K562 (cell line): ENCODE measurements around the gene HSF2BP. TPM values are rescaled to one million over a fixed set of nuclear protein-coding genes. Genes with fewer than 3 reads are reported as not detected.

Experiments used
- ARHGAP35 ChIP-seq: fragments of 450-650 bp; IDR thresholded peaks from 2 replicates; pipeline ENCODE4 v1.6.1; 2018; ENCODE audit not compliant: partially characterized antibody
- EGR1 ChIP-seq: fragments of 450-650 bp; conservative IDR thresholded peaks from 2 replicates; pipeline ENCODE4 v1.6.1; 2017; ENCODE audit warnings: mild to moderate bottlenecking
- GATAD2B ChIP-seq: fragments of 450-650 bp; IDR thresholded peaks from 2 replicates; pipeline ENCODE4 v1.6.1; 2017; ENCODE audit warnings: mild to moderate bottlenecking, borderline replicate concordance
- GTF2F1 ChIP-seq: IDR thresholded peaks from 2 replicates; pipeline ENCODE4 v1.6.1; 2011; ENCODE audit warnings: low read depth, low read length, improper control_type of control experiment
- IFI16 ChIP-seq: fragments of 250-450 bp; sonication (Bioruptor Pico); IDR thresholded peaks from 2 replicates; pipeline ENCODE4 v2.1.2; 2022; ENCODE audit warnings: mild to moderate bottlenecking, inconsistent platforms
- JUNB ChIP-seq: fragments of 450-650 bp; formaldehyde crosslinking; conservative IDR thresholded peaks from 2 replicates; pipeline ENCODE4 v1.4.0; 2020; ENCODE audit warnings: mild to moderate bottlenecking
- LCOR ChIP-seq: sonication (generic); formaldehyde crosslinking; IDR thresholded peaks from 2 replicates; pipeline ENCODE4 v1.8.0; 2022; ENCODE audit warnings: mild to moderate bottlenecking, missing genetic modification reagents
- MIER1 ChIP-seq: fragments of 450-650 bp; IDR thresholded peaks from 2 replicates; pipeline ENCODE4 v1.6.1; 2016; ENCODE audit warnings: antibody characterized with exemption, mild to moderate bottlenecking, low read depth
- NFIX ChIP-seq: fragments of 250-450 bp; sonication (Bioruptor Pico); IDR thresholded peaks from 2 replicates; pipeline ENCODE4 v1.4.0; 2020; ENCODE audit warnings: low read depth, mild to moderate bottlenecking, moderate library complexity
- NR4A1 ChIP-seq, 2 experiments: fragments of 250-450 bp in 1 of 2; fragments of 450-650 bp in 1 of 2; sonication (Bioruptor Pico) in 1 of 2; IDR thresholded peaks; 2 replicates each; pipeline versions ENCODE4 v1.4.0 to v1.6.1; 2016 to 2020; ENCODE audit warnings: mild to moderate bottlenecking in 2 of 2, missing compliant biosample characterization in 1 of 2, missing genetic modification characterization in 1 of 2, moderate library complexity in 1 of 2
- PBX2 ChIP-seq, 2 experiments: IDR thresholded peaks in 1 of 2; conservative IDR thresholded peaks in 1 of 2; 2 replicates each; pipeline ENCODE4 v1.6.1; 2016; ENCODE audit warnings: low read depth in 2 of 2, mild to moderate bottlenecking in 1 of 2, missing compliant biosample characterization in 1 of 2, missing genetic modification characterization in 1 of 2, moderate library complexity in 1 of 2
- SMARCA4 ChIP-seq: fragments of 450-650 bp; IDR thresholded peaks from 2 replicates; pipeline ENCODE4 v1.6.1; 2016
- TRIM25 ChIP-seq: fragments of 450-650 bp; IDR thresholded peaks from 2 replicates; pipeline ENCODE4 v1.7.0; 2016; ENCODE audit warnings: borderline replicate concordance
- TSC22D4 ChIP-seq: fragments of 450-650 bp; IDR thresholded peaks from 2 replicates; pipeline ENCODE4 v1.6.1; 2016; ENCODE audit warnings: missing genetic modification characterization, missing biosample characterization, control low read depth
- ZNF583 ChIP-seq: fragments of 250-450 bp; sonication (Bioruptor Pico); IDR thresholded peaks from 2 replicates; pipeline ENCODE4 v1.4.0; 2020
- ZNF707 ChIP-seq: fragments of 250-450 bp; sonication (Bioruptor Pico); conservative IDR thresholded peaks from 2 replicates; pipeline ENCODE4 v1.8.0; 2022; ENCODE audit warnings: inconsistent platforms, mild to moderate bottlenecking, moderate library complexity
- polyA plus RNA-seq, 8 experiments: library from polyadenylated mRNA; depleted of rRNA in 4 of 8; stranded (reverse) in 5 of 8; unstranded in 3 of 8; fragments of >200 nt; fragmentation: Nextera tagmentation in 2 of 8; fragmentation: Illumina TruSeq in 1 of 8; extraction: Ambion mirVana in 2 of 8; extraction: Trizol in 1 of 8; gene quantifications; 2 replicates each; pipeline versions ENCODE4 v1.2.1 to v1.2.3, GENCODE V29; 2011 to 2014; ENCODE audit warnings: inconsistent platforms in 1 of 8, missing spikeins in 1 of 8
- total RNA-seq, 7 experiments: library from RNA; depleted of rRNA in 6 of 7; stranded (reverse); fragments of >200 nt in 6 of 7; fragmentation: Illumina TruSeq in 2 of 7; extraction: Trizol in 2 of 7; gene quantifications; 2 replicates each; pipeline versions ENCODE4 v1.2.1 to v1.2.3, GENCODE V29; 2011 to 2021; ENCODE audit warnings: low replicate concordance in 1 of 7
- TF ChIP-seq, protein P1 (sequence below), 2 experiments: fragments of 450-650 bp; IDR thresholded peaks; 2 replicates each; pipeline ENCODE4 v1.6.1; 2018; ENCODE audit warnings: mild to moderate bottlenecking in 2 of 2, low read depth in 1 of 2; ENCODE audit not compliant: partially characterized antibody in 2 of 2
- TF ChIP-seq, protein P2 (sequence below): fragments of 450-650 bp; formaldehyde crosslinking; IDR thresholded peaks from 2 replicates; pipeline ENCODE4 v1.4.0; 2020; ENCODE audit warnings: mild to moderate bottlenecking, mixed read lengths

The HSF2BP gene
- total and polyA plus RNA-seq, 9 of the 15 experiments (the other 6 are each of a cell fraction or from before 2014, with no cell fraction given) = 0.04 to 0.57 (median 0.20) TPM; not detected in 2

GRCh38 chr21:43646550-43647260, 12.6 kb downstream of the HSF2BP start (continued):
- TF ChIP-seq, protein P1, sequence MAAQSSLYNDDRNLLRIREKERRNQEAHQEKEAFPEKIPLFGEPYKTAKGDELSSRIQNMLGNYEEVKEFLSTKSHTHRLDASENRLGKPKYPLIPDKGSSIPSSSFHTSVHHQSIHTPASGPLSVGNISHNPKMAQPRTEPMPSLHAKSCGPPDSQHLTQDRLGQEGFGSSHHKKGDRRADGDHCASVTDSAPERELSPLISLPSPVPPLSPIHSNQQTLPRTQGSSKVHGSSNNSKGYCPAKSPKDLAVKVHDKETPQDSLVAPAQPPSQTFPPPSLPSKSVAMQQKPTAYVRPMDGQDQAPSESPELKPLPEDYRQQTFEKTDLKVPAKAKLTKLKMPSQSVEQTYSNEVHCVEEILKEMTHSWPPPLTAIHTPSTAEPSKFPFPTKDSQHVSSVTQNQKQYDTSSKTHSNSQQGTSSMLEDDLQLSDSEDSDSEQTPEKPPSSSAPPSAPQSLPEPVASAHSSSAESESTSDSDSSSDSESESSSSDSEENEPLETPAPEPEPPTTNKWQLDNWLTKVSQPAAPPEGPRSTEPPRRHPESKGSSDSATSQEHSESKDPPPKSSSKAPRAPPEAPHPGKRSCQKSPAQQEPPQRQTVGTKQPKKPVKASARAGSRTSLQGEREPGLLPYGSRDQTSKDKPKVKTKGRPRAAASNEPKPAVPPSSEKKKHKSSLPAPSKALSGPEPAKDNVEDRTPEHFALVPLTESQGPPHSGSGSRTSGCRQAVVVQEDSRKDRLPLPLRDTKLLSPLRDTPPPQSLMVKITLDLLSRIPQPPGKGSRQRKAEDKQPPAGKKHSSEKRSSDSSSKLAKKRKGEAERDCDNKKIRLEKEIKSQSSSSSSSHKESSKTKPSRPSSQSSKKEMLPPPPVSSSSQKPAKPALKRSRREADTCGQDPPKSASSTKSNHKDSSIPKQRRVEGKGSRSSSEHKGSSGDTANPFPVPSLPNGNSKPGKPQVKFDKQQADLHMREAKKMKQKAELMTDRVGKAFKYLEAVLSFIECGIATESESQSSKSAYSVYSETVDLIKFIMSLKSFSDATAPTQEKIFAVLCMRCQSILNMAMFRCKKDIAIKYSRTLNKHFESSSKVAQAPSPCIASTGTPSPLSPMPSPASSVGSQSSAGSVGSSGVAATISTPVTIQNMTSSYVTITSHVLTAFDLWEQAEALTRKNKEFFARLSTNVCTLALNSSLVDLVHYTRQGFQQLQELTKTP (IDR thresholded peaks at IDR 0.05; ENCODE audit: low read depth in 1 of 2, partially characterized antibody in 2 of 2) = no peak
- TF ChIP-seq EGR1 (no peak), LCOR (CRISPR knock-in tag) (no peak), SMARCA4 (no peak), NFIX (CRISPR knock-in tag) (no peak), PBX2 (CRISPR knock-in tag; IDR thresholded peaks at IDR 0.05; ENCODE audit: low read depth) (no peak), PBX2 (tag; conservative IDR thresholded peaks at IDR 0.05; ENCODE audit: low read depth) (peak; percentile 87), ARHGAP35 (no peak), NR4A1 (CRISPR knock-in tag; IDR thresholded peaks at IDR 0.05) (no peak), NR4A1 (tag; IDR thresholded peaks at IDR 0.05) (no peak), TRIM25 (no peak), TSC22D4 (no peak), MIER1 (no peak), JUNB (no peak), IFI16 (no peak), GATAD2B (peak; percentile 43; the same call in 1 of the 2 replicates), ZNF583 (no peak), ZNF707 (CRISPR knock-in tag) (no peak), GTF2F1 (no peak)
- TF ChIP-seq, protein P2, sequence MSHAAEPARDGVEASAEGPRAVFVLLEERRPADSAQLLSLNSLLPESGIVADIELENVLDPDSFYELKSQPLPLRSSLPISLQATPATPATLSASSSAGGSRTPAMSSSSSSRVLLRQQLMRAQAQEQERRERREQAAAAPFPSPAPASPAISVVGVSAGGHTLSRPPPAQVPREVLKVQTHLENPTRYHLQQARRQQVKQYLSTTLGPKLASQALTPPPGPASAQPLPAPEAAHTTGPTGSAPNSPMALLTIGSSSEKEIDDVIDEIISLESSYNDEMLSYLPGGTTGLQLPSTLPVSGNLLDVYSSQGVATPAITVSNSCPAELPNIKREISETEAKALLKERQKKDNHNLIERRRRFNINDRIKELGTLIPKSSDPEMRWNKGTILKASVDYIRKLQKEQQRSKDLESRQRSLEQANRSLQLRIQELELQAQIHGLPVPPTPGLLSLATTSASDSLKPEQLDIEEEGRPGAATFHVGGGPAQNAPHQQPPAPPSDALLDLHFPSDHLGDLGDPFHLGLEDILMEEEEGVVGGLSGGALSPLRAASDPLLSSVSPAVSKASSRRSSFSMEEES (CRISPR knock-in tag) = no peak
